ES-I3 (cell line): Measurements from ENCODE around the gene TRMT10B.

Experiments used
- H3K36me3 ChIP-seq: 2 replicates; pipeline ENCODE4 v1.6.1; 2013; ENCODE audit warnings: mild to moderate bottlenecking, low read length, control low read depth, moderate library complexity; ENCODE audit not compliant: insufficient read depth
- H3K4me1 ChIP-seq: 2 replicates; pipeline ENCODE4 v1.6.1; 2013; ENCODE audit warnings: mild to moderate bottlenecking, control low read depth, low read length; ENCODE audit not compliant: insufficient read depth
- H3K9ac ChIP-seq: 2 replicates; pipeline ENCODE4 v1.6.1; 2013; ENCODE audit warnings: low read depth, mild to moderate bottlenecking, low read length, moderate library complexity
- H3K9me3 ChIP-seq: 2 replicates; pipeline ENCODE4 v1.6.1; 2013; ENCODE audit warnings: mild to moderate bottlenecking, low read length, moderate library complexity; ENCODE audit not compliant: control insufficient read depth, insufficient read depth

The TRMT10B gene

GRCh38 chr9:37769306-37769705 lies 15.7 kb downstream of the TRMT10B start:
- Histone ChIP-seq H3K36me3 (peaks cover 7% of the 10 kb centered on the region; the same call in 1 of the 2 replicates), H3K9ac (no peak overlapping the region), H3K9me3 (no peaks in the 10 kb centered on the region), H3K4me1 (no peaks in the 10 kb centered on the region)

GRCh38 chr9:37769995-37770394 lies 16.4 kb downstream of the TRMT10B start:
- Histone ChIP-seq H3K36me3 (peaks cover 10% of the 10 kb centered on the region), H3K9me3 (no peaks in the 10 kb centered on the region), H3K4me1 (no peaks in the 10 kb centered on the region), H3K9ac (no peak overlapping the region)

DNA sequence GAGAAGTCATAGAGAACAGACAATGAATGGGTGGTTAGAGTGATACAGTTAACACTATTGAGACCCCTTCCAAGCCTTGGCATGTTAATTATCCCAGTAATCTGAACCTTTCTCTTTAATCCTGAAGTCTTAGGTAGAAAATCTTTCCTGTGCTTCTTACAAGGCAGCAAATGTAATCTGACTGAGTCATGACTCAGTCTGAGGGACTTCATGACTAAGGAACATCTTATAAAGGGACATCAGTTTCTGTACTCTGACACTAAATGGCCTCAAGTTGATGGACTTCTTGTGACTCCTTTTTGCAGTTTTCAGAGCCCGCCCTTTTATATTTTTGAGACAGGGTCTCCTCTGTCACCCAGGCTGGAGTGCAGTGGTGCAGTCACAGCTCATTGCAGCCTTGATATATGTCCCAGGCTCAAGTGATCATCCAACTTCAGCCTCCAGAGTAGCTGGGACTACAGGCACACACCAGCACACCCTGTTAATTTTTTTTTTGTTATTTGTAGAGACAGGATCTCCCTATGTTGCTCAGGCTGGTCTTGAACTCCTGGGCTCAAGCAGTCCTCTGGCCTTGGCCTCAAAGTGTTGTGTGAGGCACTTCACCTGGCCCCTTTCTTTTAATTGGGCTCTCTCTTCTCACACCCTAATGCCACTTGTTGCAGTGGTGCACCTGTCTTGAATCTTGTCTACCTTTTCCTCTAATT lies 21.8 kb downstream of the TRMT10B start:
- peaks cover 17% of the 10 kb centered on the region for H3K36me3 ChIP-seq
- no peaks in the 10 kb centered on the region for H3K9me3 ChIP-seq
- H3K9ac ChIP-seq, result no peak overlapping the region
- no peaks in the 10 kb centered on the region for H3K4me1 ChIP-seq

DNA sequence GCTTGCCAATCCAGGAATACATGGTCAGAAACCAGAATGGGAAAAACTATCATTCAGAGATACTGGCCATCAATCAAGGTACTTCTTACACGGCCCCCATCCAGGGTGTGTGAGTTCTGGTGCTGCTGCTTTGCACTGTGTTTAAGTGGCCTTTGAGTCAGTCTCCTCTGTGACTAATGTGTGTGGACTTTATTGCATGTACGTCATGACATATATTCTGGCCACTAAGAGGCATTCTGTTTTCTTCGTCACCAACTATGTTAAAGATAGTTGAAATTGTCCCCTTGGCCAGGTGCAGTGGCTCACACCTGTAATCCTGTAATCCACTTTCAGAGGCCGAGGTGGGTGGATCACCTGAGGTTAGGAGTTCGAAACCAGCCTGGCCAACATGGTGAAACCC lies 22.7 kb downstream of the TRMT10B start:
- no peaks in the 10 kb centered on the region for H3K9me3 ChIP-seq
- peaks cover 21% of the 10 kb centered on the region for H3K36me3 ChIP-seq
- H3K4me1 ChIP-seq, result no peaks in the 10 kb centered on the region
- H3K9ac ChIP-seq, result no peak overlapping the region

DNA sequence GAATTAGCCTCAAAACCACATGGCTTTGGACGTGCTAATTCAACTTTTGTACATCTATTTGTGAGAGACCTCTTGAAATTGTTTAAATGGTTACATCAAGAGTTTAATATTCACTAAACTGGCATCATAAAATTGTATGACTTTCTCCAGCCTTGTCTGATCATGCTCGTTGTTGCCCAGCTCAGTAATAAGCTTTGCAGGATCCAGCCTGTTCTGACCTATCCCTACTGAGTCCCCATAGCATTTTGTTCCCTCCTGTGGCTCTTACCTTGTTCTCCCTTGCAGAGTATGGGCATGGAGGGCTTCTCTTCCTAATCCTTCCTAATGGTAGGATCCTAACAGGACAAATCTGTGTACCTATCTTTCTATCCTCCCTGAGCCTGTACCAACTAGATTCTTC lies 24.9 kb downstream of the TRMT10B start:
- Histone ChIP-seq H3K9ac (no peak overlapping the region), H3K36me3 (peaks cover 38% of the 10 kb centered on the region), H3K4me1 (no peaks in the 10 kb centered on the region), H3K9me3 (no peaks in the 10 kb centered on the region)

DNA sequence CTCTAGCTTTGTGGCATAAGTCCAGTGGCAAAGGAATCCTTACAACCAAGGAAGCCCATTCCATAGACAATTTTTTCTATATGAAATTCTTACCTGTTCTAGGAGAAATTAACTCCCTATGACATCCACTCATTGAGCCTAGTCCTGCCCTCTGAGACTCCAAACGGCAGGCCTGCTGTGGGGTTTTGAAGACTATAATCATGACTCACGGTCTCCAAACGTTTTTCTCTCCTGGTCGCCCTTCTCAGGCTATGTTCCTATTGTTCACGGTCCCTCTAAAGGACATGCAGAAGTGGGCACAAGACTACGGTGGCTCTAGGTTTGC lies 30.6 kb downstream of the TRMT10B start:
- H3K36me3 ChIP-seq, result peaks cover 25% of the 10 kb centered on the region
- H3K4me1 ChIP-seq, result no peaks in the 10 kb centered on the region
- H3K9me3 ChIP-seq, result no peaks in the 10 kb centered on the region
- H3K9ac ChIP-seq, result peak overlapping the region; percentile 58

DNA sequence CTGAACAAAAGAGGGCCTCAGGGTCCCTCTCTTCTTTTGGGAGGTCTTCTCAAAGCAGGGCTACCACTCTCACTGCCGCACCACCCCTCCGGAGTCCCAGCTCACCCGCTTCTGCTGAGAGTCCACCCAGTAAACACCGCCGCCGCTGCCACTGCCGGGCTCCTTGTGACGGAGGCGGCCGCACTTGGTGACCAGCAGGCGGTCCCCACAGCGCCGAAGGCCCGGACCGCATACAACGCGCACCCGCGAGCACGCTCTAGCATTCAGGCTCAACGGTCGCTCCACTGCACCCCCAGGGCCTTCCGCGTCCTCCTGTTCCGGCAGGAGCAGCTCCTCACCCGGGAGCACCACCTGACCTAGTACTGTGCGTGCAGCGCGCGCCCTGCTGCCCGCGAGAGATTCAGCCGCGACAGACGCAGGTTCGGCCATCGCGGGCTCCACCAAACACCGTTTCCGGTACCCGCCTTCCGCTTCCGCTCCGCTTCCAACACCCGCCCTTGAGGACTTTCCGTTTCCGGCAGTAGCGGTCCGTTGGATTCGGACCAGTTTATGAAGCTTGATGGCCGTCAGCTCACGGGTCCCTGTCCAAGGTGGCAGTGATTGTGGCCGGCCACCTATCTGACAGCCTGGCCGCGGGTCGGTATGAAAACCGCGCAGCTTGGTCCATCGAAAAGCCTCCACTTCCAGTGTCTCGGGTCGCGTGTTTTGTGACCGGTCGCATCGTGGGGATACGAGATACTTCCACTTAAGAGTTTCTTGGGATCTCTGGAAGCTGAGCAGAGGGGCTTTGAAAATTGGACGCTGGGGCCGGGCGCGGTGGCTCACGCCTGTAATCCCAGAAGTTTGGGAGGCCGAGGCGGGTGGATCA lies 31.2 kb downstream of the TRMT10B start, which contains the start of gene EXOSC3:
EXOSC3 (minus strand) TSS at position 449 of the 868 bp plus-strand sequence; CDS start at position 429, 20 bp downstream.
- peaks cover 25% of the 10 kb centered on the region for H3K36me3 ChIP-seq
- H3K9me3 ChIP-seq, result no peaks in the 10 kb centered on the region
- peak within 1 kb of the TSS; percentile 58 for H3K9ac ChIP-seq
- no peaks in the 10 kb centered on the region for H3K4me1 ChIP-seq

- no peaks in the 10 kb centered on the region for H3K4me1 ChIP-seq
- H3K9ac ChIP-seq, result no peak overlapping the region
- H3K36me3 ChIP-seq, result peaks cover 16% of the 10 kb centered on the region
Observed at GRCh38 chr9:37787059-37787458, 33.5 kb downstream of the TRMT10B start.

GRCh38 chr9:37788332-37788731 lies 34.7 kb downstream of the TRMT10B start:
- Histone ChIP-seq H3K4me1 (no peaks in the 10 kb centered on the region), H3K9me3 (no peaks in the 10 kb centered on the region), H3K9ac (no peak overlapping the region), H3K36me3 (peaks cover 4% of the 10 kb centered on the region)

More at GRCh38 chr9:37787059-37787458, 33.5 kb downstream of the TRMT10B start:
- no peaks in the 10 kb centered on the region for H3K9me3 ChIP-seq

DNA sequence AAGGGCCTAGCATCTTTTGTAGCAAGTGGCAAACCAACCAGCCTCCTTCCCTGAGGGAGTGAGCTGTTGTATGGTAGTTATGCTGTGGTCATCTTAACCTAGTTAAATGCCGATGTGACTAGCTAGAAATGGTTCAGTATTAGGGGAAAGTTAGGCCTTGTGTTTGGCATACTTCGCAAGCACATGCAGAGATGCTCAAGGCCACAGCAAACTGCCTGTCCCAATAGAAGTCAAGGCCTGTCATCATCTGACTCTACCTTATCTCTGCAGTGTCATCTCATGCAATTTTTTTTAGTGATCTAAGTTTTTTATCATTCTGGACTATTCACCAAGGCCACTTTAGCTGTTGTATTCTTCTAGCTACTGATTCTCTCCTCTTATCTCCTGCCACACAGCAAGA lies 36.5 kb downstream of the TRMT10B start:
- no peaks in the 10 kb centered on the region for H3K36me3 ChIP-seq
- H3K9ac ChIP-seq, result no peak overlapping the region
- H3K9me3 ChIP-seq, result no peaks in the 10 kb centered on the region
- no peaks in the 10 kb centered on the region for H3K4me1 ChIP-seq

GRCh38 chr9:37792122-37792521 lies 38.5 kb downstream of the TRMT10B start:
- Histone ChIP-seq H3K36me3 (no peaks in the 10 kb centered on the region), H3K9ac (no peak overlapping the region), H3K9me3 (no peaks in the 10 kb centered on the region), H3K4me1 (no peaks in the 10 kb centered on the region)

- no peak overlapping the region for H3K9ac ChIP-seq
- no peaks in the 10 kb centered on the region for H3K9me3 ChIP-seq
- H3K4me1 ChIP-seq, result no peaks in the 10 kb centered on the region
- H3K36me3 ChIP-seq, result no peaks in the 10 kb centered on the region
Observed at GRCh38 chr9:37796232-37796631, 42.6 kb downstream of the TRMT10B start.

DNA sequence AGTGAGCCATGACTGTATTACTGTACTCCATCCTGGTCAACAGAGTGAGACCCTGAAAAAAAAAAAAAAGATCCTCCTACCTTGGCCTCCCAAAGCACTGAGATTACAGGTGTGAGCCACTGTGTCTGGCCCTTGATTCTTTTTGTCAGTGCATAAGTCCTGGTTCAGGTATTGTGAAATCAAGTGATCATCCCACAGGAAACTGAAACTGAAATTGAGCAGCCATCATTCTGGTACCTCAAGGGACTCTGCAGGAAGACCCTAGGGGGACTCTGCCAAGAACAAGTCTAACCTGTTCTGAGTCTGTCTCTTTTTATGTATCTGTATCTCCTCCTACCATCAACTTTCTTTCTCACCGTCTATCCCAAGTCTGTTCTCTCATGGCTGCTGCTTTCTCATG lies 45.1 kb downstream of the TRMT10B start:
- Histone ChIP-seq H3K9ac (no peak overlapping the region), H3K4me1 (peaks cover 11% of the 10 kb centered on the region; the same call in 1 of the 2 replicates)

GRCh38 chr9:37800631-37801286 lies 47.2 kb downstream of the TRMT10B start, which contains the start of gene DCAF10:
DCAF10 (plus strand) TSS chr9:37800797; CDS start chr9:37800867, 70 bp downstream.
- H3K4me1 ChIP-seq, result peaks cover 11% of the 10 kb centered on the region; the same call in 1 of the 2 replicates
- H3K9ac ChIP-seq, result peak within 1 kb of the TSS; percentile 95
- H3K9me3 ChIP-seq, result no peaks in the 10 kb centered on the region
- no peaks in the 10 kb centered on the region for H3K36me3 ChIP-seq

More for the DNA sequence above, 45.1 kb downstream of the TRMT10B start:
- H3K36me3 ChIP-seq, result no peaks in the 10 kb centered on the region
- H3K9me3 ChIP-seq, result no peaks in the 10 kb centered on the region
